Thyroid gland (tissue), 4 donors: Measurements from ENCODE around the gene CNGA4.

ENCODE experiments used
- CTCF ChIP-seq, 6 experiments: fragments of 200-600 bp in 3 of 6; fragments of 450-650 bp in 3 of 6; sonication (generic) in 3 of 6; IDR thresholded peaks; one replicate each; pipeline ENCODE4 v1.5.1; 2016 to 2019; ENCODE audit warnings: antibody characterized with exemption in 6 of 6, mild to moderate bottlenecking in 2 of 6, inconsistent platforms in 1 of 6, moderate library complexity in 1 of 6
- POLR2A ChIP-seq, 2 donors: fragments of 450-650 bp; IDR thresholded peaks; one replicate each; pipeline ENCODE4 v1.6.1; 2017; ENCODE audit warnings: antibody characterized with exemption in 2 of 2, mild to moderate bottlenecking in 2 of 2, moderate library complexity in 1 of 2

- TF ChIP-seq POLR2A (IDR thresholded peaks at IDR 0.05), result no peak
- TF ChIP-seq CTCF (IDR thresholded peaks at IDR 0.05), result no peak
Observed at GRCh38 chr11:6232899-6233298, 6.0 kb upstream of the CNGA4 start.
